Measurements from ENCODE around the gene DNAL4.

The DNAL4 gene

GRCh38 chr22:38792833-38793232 lies 1.1 kb downstream of the DNAL4 start:
- peaks cover 11% of the 10 kb centered on the region for H3K36me3 ChIP-seq
- H3K27me3 ChIP-seq = peaks cover 27% of the 10 kb centered on the region
- H3K4me1 ChIP-seq (ENCODE audit: control insufficient read depth in 1 of 2, insufficient read depth in 1 of 2, low read depth in 1 of 2, low read length in 1 of 2) = peaks cover 10 to 14% of the 10 kb centered on the region in 2 experiments
- H3K27ac ChIP-seq = no peak overlapping the region
- H3K4me3 ChIP-seq (ENCODE audit: low read depth in 1 of 2, low read length in 1 of 2) = peak overlapping the region in 1 of 2 experiments; percentile 78
- TF ChIP-seq, protein P1, sequence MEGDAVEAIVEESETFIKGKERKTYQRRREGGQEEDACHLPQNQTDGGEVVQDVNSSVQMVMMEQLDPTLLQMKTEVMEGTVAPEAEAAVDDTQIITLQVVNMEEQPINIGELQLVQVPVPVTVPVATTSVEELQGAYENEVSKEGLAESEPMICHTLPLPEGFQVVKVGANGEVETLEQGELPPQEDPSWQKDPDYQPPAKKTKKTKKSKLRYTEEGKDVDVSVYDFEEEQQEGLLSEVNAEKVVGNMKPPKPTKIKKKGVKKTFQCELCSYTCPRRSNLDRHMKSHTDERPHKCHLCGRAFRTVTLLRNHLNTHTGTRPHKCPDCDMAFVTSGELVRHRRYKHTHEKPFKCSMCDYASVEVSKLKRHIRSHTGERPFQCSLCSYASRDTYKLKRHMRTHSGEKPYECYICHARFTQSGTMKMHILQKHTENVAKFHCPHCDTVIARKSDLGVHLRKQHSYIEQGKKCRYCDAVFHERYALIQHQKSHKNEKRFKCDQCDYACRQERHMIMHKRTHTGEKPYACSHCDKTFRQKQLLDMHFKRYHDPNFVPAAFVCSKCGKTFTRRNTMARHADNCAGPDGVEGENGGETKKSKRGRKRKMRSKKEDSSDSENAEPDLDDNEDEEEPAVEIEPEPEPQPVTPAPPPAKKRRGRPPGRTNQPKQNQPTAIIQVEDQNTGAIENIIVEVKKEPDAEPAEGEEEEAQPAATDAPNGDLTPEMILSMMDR (IDR thresholded peaks at IDR 0.05) = no peak
- H3K9me3 ChIP-seq = no peaks in the 10 kb centered on the region

- Histone ChIP-seq H3K36me3 (peaks cover 11% of the 10 kb centered on the region), H3K27ac (no peak overlapping the region), H3K4me1 (ENCODE audit: control insufficient read depth in 1 of 2, insufficient read depth in 1 of 2, low read depth in 1 of 2, low read length in 1 of 2) (peaks cover 10 to 13% of the 10 kb centered on the region in 2 experiments), H3K9me3 (no peaks in the 10 kb centered on the region), H3K27me3 (no peaks in the 10 kb centered on the region), H3K4me3 (ENCODE audit: low read depth in 1 of 2, low read length in 1 of 2) (no peak overlapping the region)
- TF ChIP-seq, protein P1 (IDR thresholded peaks at IDR 0.05) = no peak
Observed at GRCh38 chr22:38789606-38790005, 4.3 kb downstream of the DNAL4 start.

DNA sequence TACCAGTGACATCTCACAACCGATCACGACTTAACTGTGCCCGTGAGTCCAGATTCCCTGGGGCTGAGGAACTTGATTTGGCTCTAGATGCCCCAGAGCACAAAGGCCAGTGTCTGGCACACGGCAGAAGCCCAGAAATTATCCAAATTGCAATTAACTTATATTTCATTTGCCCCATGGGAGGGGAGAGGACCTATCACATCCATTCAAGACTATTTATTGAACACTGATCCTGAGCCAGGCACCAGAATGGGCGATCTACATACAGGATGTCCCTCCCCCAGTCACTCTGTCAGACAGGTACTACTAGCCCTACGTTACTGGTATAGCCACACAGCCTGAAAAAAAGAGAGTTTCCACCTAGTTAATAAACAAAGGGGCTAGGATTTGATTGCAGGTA lies 5.1 kb downstream of the DNAL4 start:
- Histone ChIP-seq H3K27me3 (no peaks in the 10 kb centered on the region), H3K36me3 (peaks cover 11% of the 10 kb centered on the region), H3K27ac (no peak overlapping the region), H3K9me3 (no peaks in the 10 kb centered on the region), H3K4me3 (ENCODE audit: low read depth in 1 of 2, low read length in 1 of 2) (no peak overlapping the region), H3K4me1 (ENCODE audit: control insufficient read depth in 1 of 2, insufficient read depth in 1 of 2, low read depth in 1 of 2, low read length in 1 of 2) (peaks cover 4 to 7% of the 10 kb centered on the region in 2 experiments)
- TF ChIP-seq, protein P1 (IDR thresholded peaks at IDR 0.05) = no peak

- H3K4me3 ChIP-seq (ENCODE audit: low read depth in 1 of 2, low read length in 1 of 2) = no peak overlapping the region
- H3K36me3 ChIP-seq = peaks cover 11% of the 10 kb centered on the region
- no peak overlapping the region for H3K27ac ChIP-seq
- no peaks in the 10 kb centered on the region for H3K27me3 ChIP-seq
- no peaks in the 10 kb centered on the region for H3K9me3 ChIP-seq
- TF ChIP-seq, protein P1 (IDR thresholded peaks at IDR 0.05) = no peak
- H3K4me1 ChIP-seq (ENCODE audit: control insufficient read depth in 1 of 2, insufficient read depth in 1 of 2, low read depth in 1 of 2, low read length in 1 of 2) = peaks cover under 1 to 3% of the 10 kb centered on the region in 2 experiments
Observed at GRCh38 chr22:38788021-38788816, 5.7 kb downstream of the DNAL4 start.

GRCh38 chr22:38786631-38787030 lies 7.3 kb downstream of the DNAL4 start:
- peaks cover 11% of the 10 kb centered on the region for H3K36me3 ChIP-seq
- no peaks in the 10 kb centered on the region for H3K27me3 ChIP-seq
- no peak overlapping the region for H3K27ac ChIP-seq
- no peaks in the 10 kb centered on the region for H3K9me3 ChIP-seq
- TF ChIP-seq, protein P1 (IDR thresholded peaks at IDR 0.05) = no peak
- H3K4me1 ChIP-seq (ENCODE audit: control insufficient read depth in 1 of 2, insufficient read depth in 1 of 2, low read depth in 1 of 2, low read length in 1 of 2) = no peaks in the 10 kb centered on the region
- H3K4me3 ChIP-seq (ENCODE audit: low read depth in 1 of 2, low read length in 1 of 2) = no peak overlapping the region

Data from neutrophil (primary cell).